ENCODE results near the gene NEK7. TPM values are rescaled to one million over a fixed set of nuclear protein-coding genes. Genes with fewer than 3 reads are reported as not detected.

Gene NEK7
- total and polyA plus RNA-seq, 2 of the 4 experiments (the other 2 are of a cell fraction), result 89.0 to 467 TPM

- no TSS peak for BruUV-seq (replicated peaks)
- Histone ChIP-seq H3K56ac (ENCODE audit: extremely low read depth, insufficient read depth, low read length) (no peak overlapping the region), H3K4me2 (ENCODE audit: low read depth, low read length) (no peak overlapping the region), H3K9ac (ENCODE audit: low read depth, low read length) (no peak overlapping the region), H3K4me1 (ENCODE audit: control insufficient read depth, insufficient read depth, low read length) (peaks cover 3% of the 10 kb centered on the region; the same call in 1 of the 2 replicates), H3K23ac (ENCODE audit: low read depth, low read length) (no peak overlapping the region), H3K14ac (replicated peaks; ENCODE audit: low read depth, low read length) (no peak overlapping the region), H4K5ac (ENCODE audit: low read depth, low read length) (no peak overlapping the region), H3K18ac (ENCODE audit: low read depth, low read length) (no peak overlapping the region), H3K4ac (ENCODE audit: low read depth, low read length) (no peak overlapping the region), H3K27ac (ENCODE audit: insufficient read depth, low read length) (no peak overlapping the region), H3K79me1 (ENCODE audit: low read depth in 1 of 2, low read length in 2 of 2) (peaks cover 8 to 20% of the 10 kb centered on the region in 2 experiments), H2BK5ac (ENCODE audit: low read depth, low read length, poor library complexity, severe bottlenecking) (no peak overlapping the region), H2BK15ac (ENCODE audit: low read depth, low read length) (no peak overlapping the region), H4K20me1 (ENCODE audit: insufficient read depth, low read length) (no peaks in the 10 kb centered on the region), H3K36me3 (ENCODE audit: control insufficient read depth, insufficient read depth, low read length) (peaks cover 10% of the 10 kb centered on the region), H2AK9ac (replicated peaks; ENCODE audit: low read depth, low read length, poor library complexity) (no peak overlapping the region), H2BK120ac (ENCODE audit: low read depth, low read length) (no peak overlapping the region), H4K91ac (ENCODE audit: insufficient read depth, low read depth, low read length) (no peak overlapping the region), H2AK5ac (ENCODE audit: low read depth, low read length) (no peak overlapping the region), H3K9me3 (ENCODE audit: control insufficient read depth, insufficient read depth, low read length) (no peaks in the 10 kb centered on the region), H3K9me1 (ENCODE audit: insufficient read depth, low read length) (peaks cover 4% of the 10 kb centered on the region), H4K8ac (ENCODE audit: low read depth in 2 of 2, low read length in 2 of 2) (no peak overlapping the region), H2BK20ac (ENCODE audit: low read depth, low read length) (no peak overlapping the region), H3K4me3 (ENCODE audit: insufficient read depth, low read depth, low read length) (no peak overlapping the region), H3K27me3 (ENCODE audit: control insufficient read depth, insufficient read depth, low read length) (no peaks in the 10 kb centered on the region), H2AFZ (replicated peaks; ENCODE audit: low read length, poor library complexity) (no peak overlapping the region)
- TF ChIP-seq CEBPB (IDR thresholded peaks at IDR 0.05; ENCODE audit: low read depth, low read length) (no peak), BHLHE40 (IDR thresholded peaks at IDR 0.05; ENCODE audit: low read depth, low read length) (no peak), MAFK (IDR thresholded peaks at IDR 0.05; ENCODE audit: low read depth, low read length) (no peak), MAZ (IDR thresholded peaks at IDR 0.05; ENCODE audit: borderline replicate concordance, low read depth, low read length) (no peak), SMC3 (IDR thresholded peaks at IDR 0.05; ENCODE audit: low read depth, low read length) (no peak), MXI1 (IDR thresholded peaks at IDR 0.05; ENCODE audit: borderline replicate concordance, low read depth, low read length) (no peak), NFE2L2 (IDR thresholded peaks at IDR 0.05; ENCODE audit: low read depth, low read length) (no peak), RFX5 (IDR thresholded peaks at IDR 0.05; ENCODE audit: low read depth, low read length) (no peak), RAD21 (IDR thresholded peaks at IDR 0.05; ENCODE audit: low read length) (no peak), CHD1 (IDR thresholded peaks at IDR 0.05; ENCODE audit: low read depth, low read length) (no peak), CTCF (conservative IDR thresholded peaks at IDR 0.05; ENCODE audit: low read depth, low read length) (no peak), ELK1 (IDR thresholded peaks at IDR 0.05; ENCODE audit: borderline replicate concordance, low read depth, low read length) (no peak), RCOR1 (IDR thresholded peaks at IDR 0.05; ENCODE audit: insufficient replicate concordance, low read length) (no peak)
- in situ Hi-C loops (cut with MboI; ENCODE audit: low sequenced_read_pairs) (no loop called here), intact Hi-C loops (cut with micrococcal nuclease) (no loop called here), dilution Hi-C loops (cut with HindIII; ENCODE audit: low sequenced_read_pairs, unreplicated experiment) (no loop called here)
- ATAC-seq (ENCODE audit: low read depth) (no peak), DNase-seq (no peak)
- ChIA-PET CTCF (no interaction called here), POLR2A (ENCODE audit: unreplicated experiment) (interaction anchor here (0.5 kb wide), 1 partner anchor 141 kb away, joined by 3 read pairs; no protein-coding TSS in a partner anchor)
- no CpG with 5 or more reads among the region's 2 CpGs for WGBS, 2 experiments (ENCODE audit: extremely low coverage in 2 of 2, insufficient read length in 1 of 2)
Observed at GRCh38 chr1:198297281-198297680, 140.5 kb downstream of the NEK7 start.
